ENCODE measurements around the gene FBXL17.

The FBXL17 gene

DNA sequence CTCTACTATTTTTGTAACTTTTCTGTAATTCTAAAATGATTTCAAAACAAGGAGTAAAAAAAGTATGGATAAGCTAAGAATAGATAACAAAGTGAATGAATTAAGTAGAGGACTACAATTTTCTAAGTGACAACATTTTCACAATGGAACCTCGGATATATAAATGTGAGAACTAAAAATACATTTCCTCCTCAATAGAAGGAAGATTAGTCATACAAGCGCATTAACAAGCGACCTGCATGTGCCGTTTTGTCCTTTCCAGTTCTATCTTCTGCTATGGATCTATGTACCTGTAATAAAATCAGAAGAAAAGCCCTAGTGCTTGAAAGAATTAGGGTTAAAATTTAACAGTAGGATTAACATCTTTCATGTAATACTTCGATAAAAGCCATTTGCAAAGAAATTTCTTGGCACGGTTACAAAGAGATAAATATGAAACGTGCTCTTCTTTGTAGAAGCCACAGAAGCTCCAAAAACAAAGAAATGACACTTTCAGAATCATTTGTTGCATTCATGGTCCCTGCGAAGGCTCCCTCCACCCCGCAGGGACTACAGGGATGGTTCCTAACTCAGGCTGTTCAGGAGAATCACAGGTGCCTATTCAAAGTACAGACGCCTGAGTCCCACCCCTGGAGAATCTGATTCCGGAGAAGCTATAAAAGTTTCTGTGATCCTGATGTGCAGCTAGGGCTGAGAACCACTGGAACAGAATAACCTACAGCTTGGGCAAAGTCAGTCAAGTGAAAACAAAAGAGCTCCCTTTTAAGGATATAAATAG is 494.5 kb downstream of the FBXL17 start:
- no peak for DNase-seq

DNA sequence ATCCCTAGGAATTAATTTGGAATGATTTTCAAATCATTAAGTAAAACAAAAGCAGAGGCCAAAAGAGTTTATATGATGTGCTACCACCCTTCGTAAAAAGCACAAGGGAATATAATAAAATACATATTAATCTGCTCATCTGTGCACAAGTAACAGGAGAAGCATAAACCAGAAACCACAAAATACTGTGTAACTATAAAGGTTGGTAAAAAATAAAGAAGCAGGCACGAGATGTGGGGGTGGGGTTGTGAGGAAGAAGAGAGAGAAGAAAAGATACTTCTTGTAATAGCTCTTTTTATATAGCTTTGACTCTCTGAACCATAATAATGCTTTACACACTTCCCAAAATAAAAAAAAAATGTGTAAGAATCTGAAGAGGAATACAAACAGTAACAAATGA is 496.3 kb downstream of the FBXL17 start:
- DNase-seq: no peak

DNA sequence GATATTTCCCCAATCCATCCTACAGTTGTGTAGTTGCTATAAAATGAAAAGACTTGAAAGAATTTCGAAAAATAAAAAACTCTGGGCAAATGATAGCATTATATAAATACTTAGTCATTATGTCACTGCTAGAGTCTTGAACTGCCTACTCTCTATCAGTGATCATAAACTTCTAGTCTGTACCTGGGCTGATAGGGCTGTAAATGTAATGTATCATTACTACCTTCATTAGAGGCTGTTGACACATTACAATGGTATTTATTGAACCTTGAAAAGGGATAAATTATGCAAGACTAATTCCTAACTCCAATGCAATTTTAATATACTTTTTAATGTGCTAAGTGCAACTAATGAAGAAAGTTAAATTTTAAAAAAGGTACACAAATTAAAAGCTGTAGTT is 497.0 kb downstream of the FBXL17 start:
- no peak for DNase-seq

DNA sequence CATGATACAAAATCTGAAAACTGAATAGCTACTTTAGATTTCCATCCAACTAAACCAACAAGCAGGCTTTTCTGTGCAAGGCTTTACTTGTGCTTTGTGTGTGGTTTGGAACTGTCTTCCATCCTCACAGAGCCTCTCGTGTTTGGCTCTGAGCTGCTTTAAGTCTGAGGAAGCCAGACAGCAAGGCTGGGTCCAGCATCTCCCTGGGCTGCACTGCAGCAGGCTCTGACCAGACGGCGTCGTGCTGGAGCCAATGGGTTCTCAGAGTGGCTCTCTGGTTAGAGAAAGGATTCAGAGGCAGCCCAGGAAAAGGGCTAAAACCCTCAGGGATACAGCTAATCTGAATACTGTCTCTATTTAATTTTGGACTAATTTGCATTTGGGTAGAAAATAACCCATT is 503.2 kb downstream of the FBXL17 start:
- no peak for DNase-seq

DNA sequence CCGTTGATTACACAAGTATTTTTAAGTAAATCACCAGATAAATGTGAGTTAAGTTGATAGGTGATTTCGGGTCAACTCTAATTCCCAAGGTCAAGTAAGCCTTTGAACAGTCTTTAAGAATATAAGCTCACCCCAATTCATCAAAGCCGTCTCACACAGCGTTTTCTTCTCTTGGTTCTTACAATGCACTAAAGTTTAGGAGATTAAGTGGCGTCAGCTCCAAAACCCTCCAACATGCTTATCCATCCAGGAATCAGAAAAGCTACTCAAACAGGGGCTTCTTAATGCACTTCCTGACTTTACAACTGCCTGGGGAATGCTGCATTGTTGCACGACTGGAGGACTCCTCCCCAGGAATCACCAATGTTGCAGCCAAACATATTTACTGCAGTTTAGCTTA is 505.0 kb downstream of the FBXL17 start:
- no peak for DNase-seq

DNA sequence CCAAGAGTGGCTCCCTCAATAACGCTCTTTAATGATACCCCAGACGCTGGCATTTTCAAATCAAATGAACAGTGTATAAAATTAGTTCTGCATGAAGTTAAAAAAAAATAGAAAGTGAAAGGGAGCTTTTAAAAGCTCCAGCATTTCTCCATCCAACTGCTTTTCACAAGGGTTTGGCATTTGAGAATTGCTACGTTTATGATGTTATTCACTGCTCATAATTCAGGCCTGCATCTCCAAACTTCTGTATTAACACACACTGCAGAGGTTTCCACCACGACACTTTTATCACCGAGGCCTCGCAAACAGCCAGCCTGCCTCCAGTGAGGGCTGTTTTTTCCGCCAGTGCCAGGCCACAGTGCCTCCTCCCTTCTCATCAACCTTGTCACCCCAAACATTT is 505.6 kb downstream of the FBXL17 start:
- DNase-seq: no peak

DNA sequence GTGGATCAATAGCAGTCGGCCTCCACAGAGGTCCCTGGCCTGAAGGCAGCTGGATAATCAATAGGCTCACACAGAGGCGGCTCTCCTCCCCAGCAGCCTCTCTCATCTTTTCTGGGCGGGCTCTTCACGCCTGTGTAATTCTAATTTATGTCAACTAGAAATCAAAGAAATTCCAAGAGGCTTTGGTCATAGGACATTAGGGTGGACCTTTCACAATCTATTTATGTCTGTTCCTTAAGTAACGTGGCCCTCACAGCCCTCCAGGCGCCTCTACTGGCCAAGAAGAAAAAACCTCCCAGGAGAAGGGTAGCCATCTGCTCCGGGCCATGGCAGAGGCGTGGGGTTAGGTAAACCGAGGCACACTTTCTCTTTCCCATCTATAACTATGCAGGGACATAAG is 506.1 kb downstream of the FBXL17 start:
- DNase-seq: no peak

DNA sequence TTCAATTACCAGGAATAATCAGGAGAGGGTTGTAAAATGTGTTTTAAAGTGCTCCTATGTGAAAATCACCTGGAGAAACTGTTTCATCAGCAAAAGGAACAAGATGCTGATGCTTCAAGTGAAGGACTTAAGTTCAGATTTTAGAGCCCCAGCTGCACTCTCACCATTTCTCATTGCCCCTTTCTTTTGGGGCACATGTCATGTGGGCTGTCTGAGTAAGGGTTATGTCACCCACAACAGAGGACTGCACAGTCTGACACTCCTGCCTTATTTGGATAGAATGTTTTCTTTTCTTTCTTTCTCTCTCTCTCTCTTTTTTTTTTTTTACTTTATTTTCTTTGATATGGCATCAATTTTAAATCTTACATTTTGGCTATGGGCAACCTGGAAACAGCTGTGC is 507.1 kb downstream of the FBXL17 start:
- DNase-seq: no peak

DNA sequence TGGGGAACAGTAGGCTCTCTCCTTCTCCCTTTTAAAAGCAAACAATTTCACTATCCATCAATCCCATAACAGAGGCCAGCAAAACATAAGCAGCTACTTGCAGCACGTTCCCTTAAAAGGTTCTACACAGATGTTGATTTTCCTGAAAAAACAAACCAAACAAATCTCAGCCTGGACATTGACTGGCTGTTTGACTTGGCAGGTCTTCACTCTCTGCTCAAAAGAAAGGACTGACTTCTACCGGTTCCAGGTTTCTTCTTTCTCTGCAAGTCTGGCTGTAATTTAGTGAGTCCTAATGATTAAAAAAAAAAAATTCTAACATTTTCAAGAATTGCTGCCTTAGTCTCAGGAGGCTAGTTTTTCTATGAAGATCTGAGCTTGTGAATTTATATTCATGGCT is 508.0 kb downstream of the FBXL17 start:
- no peak for DNase-seq

DNA sequence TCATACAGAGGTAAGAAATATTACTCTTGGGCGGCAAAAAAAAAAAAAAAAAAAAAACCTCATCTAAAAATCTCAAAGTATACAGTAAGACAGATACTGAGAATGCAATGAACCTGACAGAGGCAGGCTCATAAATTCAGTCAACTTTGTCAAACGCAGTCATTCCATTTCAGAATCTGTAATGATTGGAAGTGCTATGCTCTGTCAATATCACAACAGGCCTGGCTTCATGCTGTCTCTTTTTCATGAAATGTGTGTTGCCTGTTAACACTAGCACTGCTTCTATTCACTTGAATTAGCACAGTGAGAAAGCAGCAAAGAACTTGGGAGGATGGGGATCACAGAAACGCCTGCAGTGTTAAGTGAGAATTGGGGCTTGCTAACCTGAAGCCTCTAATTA is 510.9 kb downstream of the FBXL17 start:
- no peak for DNase-seq

DNA sequence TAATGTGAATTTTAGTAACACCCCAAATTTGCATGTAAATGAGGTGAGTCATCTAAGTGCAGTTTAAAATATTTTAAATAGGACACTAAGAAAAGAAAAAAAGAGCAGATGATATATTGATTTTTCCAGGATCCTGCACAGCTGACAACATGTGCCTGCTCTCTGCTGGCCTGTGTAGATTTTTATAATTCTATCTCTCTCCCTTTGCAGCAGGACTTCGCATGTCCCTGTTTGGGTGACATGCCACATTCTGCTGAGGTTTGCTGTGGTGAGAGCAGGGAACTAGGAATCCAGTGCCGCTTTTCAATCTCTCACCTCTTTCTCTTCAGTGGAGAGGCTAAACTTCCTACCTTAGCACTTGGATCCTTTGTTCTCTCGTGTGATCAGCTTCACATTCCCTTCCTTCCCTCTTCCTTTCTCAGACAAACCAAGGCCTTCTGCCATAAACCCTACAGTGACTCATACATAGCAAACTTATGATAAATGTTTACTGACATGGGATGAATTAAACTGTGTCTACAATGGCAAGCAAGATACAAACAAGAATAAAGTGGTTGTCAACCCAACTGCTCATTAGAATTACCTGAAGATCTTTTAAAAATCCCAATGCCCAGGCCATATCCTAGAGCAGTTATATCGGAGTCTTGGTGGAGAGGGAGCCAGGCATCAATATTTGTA is 512.3 kb downstream of the FBXL17 start:
- no peak for DNase-seq

DNA sequence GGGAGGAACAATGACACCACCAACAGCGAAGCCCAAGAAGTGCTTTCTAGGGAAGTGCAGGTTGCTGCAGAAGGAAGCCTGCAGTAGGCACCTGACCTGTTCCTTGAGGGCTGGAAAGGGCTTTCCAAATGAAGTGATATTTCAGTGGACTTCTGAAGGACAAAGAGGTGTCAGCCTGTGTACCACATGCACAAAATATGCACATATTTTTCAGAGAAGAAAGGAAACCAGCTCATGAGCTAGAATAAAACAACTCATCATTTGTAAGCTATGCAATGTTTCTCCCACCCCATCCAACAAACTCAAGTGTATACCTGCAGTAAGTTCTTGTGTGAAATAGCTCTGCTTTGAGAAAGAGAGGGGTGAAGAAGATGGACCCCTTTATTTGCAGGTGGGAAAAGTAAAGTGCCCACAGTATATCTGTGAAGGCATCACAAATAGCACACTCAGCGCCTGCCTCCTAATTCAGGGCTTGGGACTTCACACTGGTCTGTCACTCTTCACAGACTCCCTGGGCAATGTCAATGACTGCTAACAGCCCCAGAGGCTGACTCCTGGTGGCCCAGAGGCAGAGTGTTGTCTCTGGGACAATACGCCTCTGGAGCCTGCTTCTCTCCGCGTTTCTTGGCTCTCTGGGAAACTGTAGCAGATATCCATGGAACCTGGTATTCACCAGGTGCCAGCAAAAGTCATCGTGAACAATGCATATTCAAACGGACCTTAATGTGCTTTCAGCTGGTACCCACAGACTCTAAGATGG is 513.1 kb downstream of the FBXL17 start:
- DNase-seq: no peak

DNA sequence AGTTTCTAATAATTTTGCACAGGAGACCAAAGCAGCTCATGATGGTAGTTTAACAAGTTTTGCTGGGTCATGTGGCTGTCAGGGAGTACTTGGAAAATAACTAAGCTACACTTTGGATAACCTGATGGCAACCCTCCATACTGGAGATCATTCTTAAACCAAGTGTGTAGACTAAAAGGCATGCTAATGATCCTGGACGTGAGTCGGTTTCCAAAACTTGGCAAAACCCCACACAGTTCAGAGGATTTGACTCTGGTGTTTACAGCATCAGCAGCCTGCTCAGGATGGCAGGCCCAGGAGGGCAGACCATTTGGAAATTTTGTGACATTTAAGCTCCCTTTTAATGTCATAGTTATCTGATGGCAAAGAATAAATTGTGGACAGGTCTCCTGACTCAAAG is 514.6 kb downstream of the FBXL17 start:
- DNase-seq: no peak

DNA sequence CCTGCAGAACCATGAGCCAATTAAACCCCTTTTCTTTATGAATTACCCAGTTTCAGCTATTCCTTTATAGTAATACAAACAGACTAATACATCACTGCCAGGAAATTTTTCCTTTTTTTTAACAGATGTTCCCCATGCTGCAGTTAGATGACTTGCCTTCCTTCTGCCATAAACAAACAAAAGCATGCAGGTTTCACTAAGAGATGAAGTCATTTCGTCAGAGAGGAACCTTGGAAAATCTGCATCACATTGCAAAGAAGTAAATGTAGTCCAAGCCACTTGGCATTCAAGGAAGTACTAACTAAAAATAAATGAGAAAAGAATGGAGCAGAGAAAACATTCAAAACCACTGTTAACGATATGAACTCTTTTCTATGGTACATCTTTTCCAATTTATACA is 517.1 kb downstream of the FBXL17 start:
- no peak for DNase-seq

DNA sequence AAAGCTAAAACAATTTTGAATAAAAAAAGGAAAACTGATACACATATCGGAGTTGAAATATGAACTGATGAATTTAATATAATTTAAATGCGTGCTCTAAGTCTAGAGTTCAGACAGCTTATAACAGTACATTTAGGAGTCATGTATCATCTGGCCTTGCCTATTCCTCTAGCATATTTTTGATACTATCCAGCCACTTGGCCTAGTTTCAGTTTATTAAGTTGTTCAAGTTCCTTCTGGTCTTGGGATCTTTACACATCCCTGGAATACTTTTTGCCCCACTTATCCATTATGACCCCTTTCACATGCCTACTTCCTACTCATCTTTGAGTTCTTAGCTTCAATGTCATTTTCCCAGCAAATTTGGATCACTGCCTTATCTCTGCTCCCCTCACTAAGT is 518.8 kb downstream of the FBXL17 start:
- DNase-seq: no peak

DNA sequence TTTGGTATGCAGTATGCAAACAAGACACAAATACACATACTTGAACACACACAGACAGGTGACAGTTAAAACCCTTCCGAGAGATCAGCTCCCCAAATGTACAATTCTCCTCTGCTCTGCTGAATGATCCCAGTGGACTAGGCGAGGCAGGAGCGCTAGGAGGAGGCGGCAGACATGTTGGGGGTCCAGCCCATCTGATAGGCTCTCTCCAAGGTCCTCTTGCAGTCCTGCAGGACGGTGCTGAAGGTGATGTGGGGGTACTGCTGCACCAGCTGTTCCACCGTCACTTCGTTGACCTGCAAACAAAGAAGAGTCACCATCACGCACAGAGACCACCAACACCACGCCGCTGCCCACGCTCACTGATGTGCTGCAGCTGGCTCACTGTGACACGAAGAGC is 520.3 kb downstream of the FBXL17 start:
- DNase-seq: no peak

DNA sequence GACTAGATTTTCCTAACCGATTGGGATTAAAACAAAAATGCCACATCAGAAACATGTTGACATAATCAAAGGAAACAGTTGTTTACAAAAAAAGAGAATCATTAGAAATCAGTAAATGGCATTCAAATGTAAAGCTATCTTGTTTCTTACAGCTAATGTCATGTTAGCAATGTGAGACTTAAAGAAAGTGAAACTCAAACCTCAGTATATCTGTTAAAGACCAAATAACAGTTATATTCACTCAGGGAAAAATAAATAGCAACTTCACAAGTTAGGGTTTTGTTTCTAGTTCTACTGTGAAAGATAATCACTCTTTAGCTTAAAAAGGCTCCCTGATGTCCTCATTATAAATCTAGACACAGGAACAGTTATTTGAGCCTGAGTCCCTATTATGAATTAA is 521.9 kb downstream of the FBXL17 start:
- no peak for DNase-seq

DNA sequence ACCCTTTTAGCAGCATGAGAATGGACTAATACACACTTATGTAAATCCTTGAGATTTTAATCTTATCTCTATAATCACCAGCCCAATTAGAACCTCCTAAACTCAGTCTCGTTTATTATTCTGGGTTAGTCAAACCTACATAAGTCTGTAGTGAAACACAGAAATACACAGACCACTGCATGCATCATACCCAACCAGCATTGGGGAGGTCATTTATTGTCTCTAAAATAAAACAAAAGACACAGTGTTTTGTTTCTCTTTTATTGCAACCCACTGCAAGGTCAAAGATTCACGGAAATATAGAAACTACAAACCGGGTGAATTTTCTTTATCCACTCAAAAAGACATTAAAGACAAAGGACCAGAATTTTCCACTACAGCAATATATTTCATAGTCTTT is 523.1 kb downstream of the FBXL17 start:
- no peak for DNase-seq

DNA sequence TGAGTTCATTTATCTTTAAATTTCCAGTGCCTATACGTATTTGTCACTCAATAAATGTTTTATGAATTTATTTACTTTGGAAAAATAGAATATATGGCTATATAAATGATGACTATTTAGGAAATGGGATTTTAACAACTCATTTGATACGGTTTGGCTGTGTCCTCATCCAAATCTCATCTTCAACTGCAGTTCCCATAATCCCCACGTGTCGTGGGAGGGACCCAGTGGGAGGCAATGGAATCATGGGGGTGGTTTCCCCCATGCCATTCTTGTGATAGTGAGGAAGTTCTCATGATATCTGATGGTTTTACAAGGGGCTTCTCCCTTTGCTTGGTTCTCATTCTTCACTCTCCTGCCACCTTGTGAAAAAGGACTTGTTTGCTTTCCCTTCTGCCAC is 523.6 kb downstream of the FBXL17 start:
- no peak for DNase-seq

DNA sequence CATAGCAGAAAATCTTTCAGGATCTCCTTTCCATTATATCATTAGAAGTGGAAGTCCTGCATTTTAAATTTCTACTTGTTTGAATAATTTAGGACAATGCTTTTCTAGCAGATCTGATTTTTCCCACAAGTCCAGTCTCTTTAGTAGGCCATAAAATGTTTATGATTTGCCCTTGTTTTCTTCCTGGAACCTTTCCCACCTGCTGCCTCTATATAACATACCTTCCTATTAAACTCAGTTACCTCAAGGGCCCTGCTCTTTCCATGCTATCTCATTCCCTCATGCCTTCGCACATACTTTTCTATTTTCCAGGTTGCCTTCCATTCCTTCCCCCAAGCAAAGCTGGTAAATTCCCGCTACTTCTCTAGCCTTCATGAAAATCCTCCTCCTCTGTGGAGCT is 524.1 kb downstream of the FBXL17 start:
- no peak for DNase-seq

DNA sequence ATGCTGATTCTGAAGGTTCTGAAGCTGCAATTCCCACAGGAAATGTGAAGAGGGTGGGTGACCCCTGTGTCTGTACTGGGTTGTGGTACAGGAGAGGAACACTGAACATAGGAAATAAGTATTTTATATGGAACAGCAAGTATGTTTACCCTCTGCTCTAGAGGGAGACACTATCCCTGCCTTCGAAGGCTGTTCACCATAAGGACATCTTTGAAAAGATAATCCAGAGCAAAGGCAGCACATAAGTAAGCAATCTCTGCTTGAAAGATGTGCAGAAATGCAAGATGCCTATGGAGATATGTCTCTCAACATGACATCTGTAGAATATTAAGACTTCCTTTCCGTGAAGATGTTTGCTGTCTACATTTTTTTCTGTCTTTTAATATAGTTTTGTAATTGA is 526.7 kb downstream of the FBXL17 start:
- DNase-seq: no peak

DNA sequence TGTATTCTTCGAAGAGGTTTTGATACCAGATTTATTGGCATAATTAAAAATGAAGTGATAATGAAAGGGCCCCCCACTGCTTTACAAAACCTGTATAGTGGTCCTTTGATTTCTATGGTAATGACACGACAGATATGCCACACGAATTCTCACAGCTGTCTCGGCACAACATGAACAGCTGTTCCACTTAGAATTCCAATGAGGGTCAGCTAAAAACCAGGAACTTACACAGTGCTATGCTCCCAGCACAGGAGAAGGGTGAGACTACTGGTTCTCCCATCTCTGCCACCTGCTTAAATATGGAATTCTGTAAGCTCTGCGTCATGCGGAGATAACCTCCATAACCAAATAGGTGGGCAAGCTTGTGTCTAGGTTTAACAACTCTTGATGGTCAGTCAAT is 528.2 kb downstream of the FBXL17 start:
- no peak for DNase-seq

DNA sequence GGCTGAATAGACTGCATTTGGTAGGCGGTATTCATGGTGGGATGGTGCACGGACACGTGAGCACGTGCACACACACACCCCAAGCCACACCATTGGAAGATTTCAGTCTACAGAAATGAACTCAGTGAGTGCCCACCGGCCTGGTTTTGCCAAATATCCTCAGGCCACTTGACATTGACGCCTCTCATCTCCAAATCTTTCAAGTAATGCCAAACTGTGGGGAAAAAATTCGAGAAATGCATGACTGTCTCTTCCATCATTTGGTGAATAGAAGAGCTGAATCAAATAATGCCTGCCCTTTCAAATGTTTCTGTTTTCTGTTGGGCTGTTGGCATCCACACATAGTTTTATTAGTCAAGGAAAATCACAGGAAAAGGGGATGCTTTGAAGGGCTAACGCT is 528.9 kb downstream of the FBXL17 start:
- DNase-seq: no peak

DNA sequence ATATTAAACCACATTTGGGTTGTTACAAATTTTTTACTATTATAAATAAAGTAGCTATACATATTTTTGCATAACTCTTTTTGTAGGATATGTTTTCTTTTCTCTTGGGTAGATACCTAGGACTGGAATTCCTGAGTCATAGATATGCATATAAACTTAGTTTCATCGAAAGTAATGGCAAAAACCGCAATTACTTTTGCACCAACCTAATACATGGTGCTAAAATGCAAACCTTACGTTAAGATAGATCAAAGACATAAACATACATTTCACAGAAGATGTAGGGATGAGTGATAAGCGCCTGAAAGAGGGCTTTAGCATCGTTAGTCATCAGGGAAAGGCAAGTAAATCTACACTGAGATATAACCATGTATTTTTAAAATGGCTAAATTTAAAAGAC is 532.8 kb downstream of the FBXL17 start:
- DNase-seq: no peak

Data from activated CD4-positive, alpha-beta T cell treated with anti-CD3 and anti-CD28 coated beads for 4 hours (primary cell).